CD1c-positive myeloid dendritic cell (primary cell): ENCODE measurements around the gene MME.

ENCODE experiments used
- DNase-seq: peaks from one replicate; pipeline ENCODE4 v3.0.0-alpha.2; 2016; ENCODE audit errors: extremely low spot score

Gene MME

GRCh38 chr3:155232605-155233004 is 152.5 kb downstream of the MME start:
- no peak for DNase-seq

GRCh38 chr3:155233213-155233612 is 153.1 kb downstream of the MME start:
- DNase-seq, result no peak
